Ureter (tissue), 1 donor: Measurements from ENCODE around the gene CFAP99. TPM values are rescaled to one million over a fixed set of nuclear protein-coding genes. Genes with fewer than 3 reads are reported as not detected.
"Not testable (repeated sequence)": the region's sequence is repeated elsewhere in the genome, so short reads cannot be mapped to it uniquely, and the experiment has no call there.

ENCODE experiments used
- DNase-seq: peaks from one replicate; pipeline ENCODE4 v3.0.0-alpha.2; 2020; ENCODE audit warnings: low spot score
- total RNA-seq: library from RNA; stranded (reverse); gene quantifications from one replicate; pipeline ENCODE4 v1.2.4, GENCODE V29; 2023
- donor health status: DM: yes; HTN: yes; CAD: no.

CFAP99 gene
- total RNA-seq, 1 donor from 2014 or later = not detected

DNA sequence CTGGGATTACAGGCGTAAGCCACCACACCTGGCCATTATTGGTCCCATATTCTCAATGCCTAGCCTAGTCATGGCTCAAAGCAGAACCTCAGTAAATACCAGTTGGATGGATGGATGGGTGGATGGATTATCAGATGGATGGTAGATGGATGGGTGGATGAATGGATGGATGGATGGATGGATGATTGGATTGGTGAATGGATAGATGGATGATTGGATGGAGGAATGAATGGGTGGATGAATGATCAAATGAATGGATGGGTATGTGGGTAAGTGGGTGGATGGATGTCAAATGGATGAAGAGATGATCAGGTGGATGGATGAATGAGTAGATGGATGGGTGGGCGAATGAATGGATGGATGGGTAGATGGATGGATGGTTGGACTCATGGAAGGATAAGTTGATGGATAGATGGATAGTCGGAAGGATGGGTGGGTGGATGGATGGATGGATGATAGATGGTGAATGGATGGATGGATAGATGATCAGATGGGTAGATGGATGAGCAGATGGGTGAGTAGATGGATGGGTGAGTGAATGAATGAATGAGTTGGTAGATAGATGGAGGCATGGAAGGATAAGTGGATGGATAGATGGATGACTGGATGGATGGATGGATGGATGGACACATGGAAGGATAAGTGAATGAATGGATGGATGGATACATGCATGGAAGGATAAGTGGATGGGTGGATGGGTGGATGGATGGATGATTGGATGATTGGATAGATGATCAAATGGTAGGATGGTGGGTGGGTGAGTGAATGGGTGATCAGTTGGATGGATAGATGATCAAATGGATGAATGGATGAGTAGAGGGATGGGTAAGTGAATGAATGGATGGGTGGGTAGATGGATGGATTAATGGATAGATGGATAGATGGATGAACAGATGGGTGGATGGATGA lies 28.2 kb downstream of the CFAP99 start:
- DNase-seq = no peak

DNA sequence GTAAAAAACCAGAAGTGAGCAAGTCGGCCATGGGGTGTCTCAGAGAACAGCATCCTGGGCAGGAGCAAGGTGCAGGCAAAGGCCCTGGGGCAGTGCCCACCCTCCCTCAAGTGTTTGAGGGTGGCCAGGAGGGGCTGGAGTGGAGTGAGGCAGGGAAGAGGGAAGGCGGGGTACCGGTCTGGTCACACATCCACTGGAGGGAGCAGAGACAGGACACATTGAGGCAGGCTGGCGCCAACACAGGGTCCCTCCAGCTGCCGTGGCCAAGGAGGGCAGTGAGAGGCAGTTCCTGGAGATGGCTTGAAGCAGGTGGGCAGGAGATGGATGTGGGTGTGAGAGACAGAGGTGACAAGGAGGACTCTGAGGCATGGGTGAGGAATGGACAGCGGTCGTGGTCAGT lies 29.8 kb downstream of the CFAP99 start:
- no peak for DNase-seq

- no peak for DNase-seq
Observed at GRCh38 chr4:2449051-2449450, 30.3 kb downstream of the CFAP99 start.

- no peak for DNase-seq
Observed at GRCh38 chr4:2449511-2450392, 31.0 kb downstream of the CFAP99 start.

DNA sequence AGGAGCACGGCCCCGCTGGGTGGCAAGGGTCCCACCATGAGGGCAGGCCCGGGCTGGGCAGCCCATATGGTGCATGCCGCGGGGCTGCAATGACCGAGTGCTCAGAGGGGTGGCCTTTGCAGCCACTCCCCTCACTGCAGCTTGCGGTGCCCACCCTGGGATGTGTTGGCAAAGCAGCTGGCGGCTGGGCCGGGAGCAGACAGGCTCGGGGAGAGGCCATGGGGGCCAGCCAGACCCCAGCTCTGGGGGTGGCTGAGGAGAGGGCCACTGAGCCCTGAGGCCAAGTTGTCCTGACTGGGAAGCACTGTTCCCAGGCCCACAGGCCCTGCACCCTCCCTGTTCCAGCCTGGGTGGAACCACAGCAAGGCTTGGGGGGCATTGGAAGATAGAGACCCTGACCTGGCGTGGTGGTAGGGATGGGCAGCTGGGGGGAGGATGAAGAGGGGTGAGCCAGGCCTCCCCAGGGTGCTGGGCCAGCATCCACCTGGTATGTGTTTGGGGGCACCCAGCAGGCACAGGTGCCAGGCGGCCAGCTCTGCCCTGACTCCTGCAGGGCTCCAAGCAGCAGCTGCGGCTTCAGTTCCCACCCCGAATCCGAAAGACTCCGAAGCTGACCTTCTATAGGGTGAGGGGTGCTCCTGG lies 31.8 kb downstream of the CFAP99 start:
- no peak for DNase-seq

DNA sequence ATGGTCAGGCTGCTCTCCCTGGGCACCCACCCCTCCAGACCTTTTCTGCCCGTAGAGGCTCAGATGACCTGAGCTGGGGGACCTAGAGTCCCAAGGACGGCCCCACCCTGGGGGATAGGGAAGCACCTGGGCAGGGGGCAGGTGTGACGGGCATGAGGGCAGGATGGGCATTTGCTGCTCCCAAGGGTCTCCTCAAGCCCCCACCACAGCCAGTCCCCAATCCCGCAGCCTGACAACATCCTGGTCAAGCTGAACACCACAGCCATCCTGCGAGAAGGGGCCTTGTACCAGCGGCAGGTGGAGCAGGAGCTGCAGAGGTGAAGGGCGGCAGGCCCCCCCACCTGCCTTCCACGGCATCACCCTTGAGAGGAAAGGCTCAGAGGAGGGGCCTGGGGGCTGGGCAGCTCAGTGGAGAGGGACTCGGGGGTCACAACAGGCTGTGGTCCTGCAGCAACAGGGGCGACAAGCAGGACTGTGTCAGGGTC lies 32.3 kb downstream of the CFAP99 start:
- no peak for DNase-seq

- no peak for DNase-seq
Observed at GRCh38 chr4:2451821-2452785, 33.3 kb downstream of the CFAP99 start.

- no peak for DNase-seq
Observed at GRCh38 chr4:2457481-2458295, 38.9 kb downstream of the CFAP99 start.

DNA sequence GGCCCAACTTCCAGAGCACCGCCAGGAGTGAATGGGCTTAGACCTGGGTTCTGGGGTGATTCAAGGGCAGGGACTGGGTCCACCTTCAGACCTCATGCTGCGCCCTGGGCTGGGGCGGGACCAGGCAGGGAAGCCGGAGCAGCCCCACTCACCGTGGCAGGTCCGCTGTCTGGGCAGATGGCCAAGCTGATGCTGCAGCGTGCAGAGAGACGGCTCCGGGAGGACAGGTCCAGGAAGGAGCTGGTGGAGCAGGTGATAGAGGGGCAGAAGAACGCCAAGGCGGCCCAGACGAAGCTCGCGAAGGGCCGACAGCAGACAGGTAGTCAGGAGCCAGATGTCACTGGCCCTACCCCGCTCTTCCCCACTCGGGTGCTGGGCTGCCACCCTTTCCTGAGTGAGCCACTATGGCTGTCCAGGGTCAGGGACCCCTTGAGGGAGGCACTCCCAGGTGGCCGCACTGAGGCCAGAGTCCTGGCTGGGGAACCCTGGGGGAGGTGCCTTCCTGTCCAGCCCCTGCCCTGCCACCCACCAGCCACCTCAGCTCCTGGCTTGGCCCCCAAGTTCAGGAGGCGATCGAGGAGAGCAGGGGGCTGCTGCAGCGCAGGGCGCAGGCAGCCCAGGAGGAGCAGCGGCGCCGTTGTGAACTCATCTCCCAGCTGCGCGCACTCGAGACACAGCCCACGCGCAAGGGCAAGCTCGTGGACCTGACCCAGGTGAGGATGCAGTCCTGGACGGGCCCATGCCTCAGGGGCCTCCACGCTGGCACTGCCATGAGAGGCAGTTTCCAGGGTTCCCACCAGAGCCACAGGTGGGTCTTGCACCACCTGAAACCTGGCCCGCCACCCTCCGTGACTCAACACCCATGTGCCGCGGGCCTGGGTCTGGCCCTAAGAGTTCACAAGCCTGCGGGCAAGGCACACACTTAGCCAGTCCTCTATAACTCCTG lies 40.1 kb downstream of the CFAP99 start:
- no peak for DNase-seq

DNA sequence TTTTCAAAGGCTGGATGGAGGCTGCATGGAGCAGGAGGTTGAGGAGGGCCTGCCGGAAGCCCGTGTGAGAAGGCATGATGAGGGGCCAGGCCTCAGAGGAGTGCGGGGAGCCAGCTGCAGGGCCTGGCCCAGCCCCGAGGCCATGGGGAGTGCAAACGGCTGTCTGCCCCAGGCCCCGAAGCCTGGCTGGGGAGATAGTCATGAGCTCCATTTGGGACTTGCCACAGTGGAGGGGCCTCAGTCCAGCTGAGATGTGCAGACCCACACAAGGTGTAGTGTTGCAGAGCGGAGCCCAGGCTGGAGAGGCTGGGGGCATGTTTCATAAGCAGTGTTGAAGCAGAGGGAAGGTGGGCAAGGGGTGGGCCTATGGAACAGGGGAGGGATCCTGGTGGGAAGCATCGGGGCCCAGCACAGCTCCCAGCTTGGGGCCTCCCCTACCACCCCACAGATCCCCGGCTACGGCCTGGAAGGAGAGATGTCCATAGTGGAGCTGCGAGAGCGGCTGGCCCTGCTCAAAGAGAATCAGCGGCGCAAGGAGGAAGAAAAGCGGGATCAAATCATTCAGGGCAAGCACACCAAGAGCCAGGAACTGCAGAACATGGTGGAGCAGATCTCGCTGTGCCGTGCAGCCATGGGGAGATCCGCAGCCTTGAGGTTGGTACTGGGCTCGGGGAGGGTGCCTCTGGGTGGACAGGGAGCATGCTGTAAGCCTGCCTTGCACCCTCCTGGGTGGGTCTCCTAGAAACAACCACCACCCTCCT lies 41.0 kb downstream of the CFAP99 start:
- DNase-seq = no peak

DNA sequence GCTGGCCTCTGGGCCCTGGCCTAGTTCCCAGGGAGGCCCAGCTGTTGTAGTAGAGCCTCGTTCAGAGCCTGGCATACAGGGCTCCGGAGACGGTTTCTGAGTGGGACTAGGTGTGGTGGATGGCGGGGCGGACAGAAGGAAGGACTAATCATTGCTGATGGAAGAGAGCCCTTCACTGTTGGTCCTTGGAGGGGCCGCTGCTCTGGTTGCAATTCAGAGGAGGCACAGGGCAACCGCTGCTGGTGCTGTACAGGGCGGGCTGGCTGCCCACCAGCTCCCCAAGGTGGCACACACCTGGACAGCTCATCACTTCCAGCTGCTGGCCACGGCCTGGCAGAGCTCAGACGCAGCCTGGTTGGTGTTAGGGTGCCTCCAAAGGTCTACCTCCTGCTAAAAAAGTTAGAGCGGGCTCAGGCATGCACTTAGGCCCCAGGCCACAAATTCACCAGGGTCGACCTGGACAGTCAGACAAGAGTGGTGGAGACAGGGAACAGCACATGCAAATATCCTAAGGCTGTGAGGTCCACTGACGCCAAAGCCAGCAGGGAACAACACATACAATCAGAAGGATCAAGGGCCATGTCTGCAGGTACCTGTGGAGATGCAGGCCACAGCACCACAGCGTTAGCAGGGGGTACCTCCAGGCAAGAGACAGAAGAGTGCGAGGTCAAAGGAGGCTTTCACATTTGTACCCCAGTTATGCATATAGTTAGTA lies 42.6 kb downstream of the CFAP99 start:
- no peak for DNase-seq

DNA sequence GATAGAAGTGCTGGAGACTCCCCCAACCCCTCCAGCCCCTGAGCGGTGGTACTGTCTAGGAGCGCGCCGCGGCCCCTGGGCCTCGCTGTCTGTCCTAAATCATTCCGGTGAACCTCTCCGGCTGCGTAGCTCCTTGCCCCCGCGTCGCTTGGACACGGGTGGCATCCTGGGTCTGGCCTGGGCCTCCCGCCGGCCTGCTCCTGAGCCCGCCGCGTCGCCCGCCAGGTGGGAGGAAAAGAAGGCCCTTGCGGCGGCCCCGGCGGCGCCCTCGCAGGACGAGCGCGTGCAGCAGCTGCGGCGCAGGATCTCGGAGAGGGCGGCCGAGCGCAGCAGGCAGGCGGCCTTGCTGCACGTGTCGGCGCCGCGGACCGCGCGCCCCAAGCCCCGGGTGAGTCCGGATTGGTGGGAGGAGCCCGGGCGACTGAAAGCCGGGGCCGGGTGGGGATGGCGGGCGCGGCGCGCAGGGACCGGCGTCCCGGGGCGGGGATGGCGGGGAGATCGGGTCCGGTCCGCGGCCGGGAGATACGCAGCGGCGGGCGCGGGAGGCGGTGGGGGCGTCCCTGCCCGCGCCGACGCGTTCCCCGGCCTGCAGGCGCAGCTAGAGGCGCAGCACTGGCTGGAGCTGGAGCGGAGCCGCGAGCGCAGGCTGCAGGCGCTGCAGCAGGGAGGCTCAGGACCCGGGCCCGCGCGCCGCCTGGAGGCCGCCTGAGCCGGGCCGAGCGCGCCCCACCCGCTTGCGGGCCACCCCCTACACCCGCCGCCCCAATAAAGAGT lies 43.6 kb downstream of the CFAP99 start:
- peak; percentile 61 for DNase-seq

- DNase-seq = no peak
Observed at GRCh38 chr4:2462992-2463762, 44.4 kb downstream of the CFAP99 start.

- DNase-seq = no peak
Observed at GRCh38 chr4:2465032-2465431, 46.3 kb downstream of the CFAP99 start.

- not testable (repeated sequence) for DNase-seq
Observed at GRCh38 chr4:2465544-2465943, 46.8 kb downstream of the CFAP99 start.
